OCI-LY7 (cell line): Measurements from ENCODE around the gene STAT2. TPM values are rescaled to one million over a fixed set of nuclear protein-coding genes. Genes with fewer than 3 reads are reported as not detected.
A peak's percentile ranks its signal among the peaks of the same experiment; 100 is the strongest.

ENCODE experiments used
- BruUV-seq: library from RNA; stranded (reverse); fragments of 400-500 nt; replicated peaks from 2 replicates; lab custom pipeline; 2021; lab: Mats Ljungman, UMichigan
- CTCF ChIA-PET: fragments of 300-600 bp; sonication (Branson Sonifier 250); formaldehyde crosslinking; loops from one replicate; lab custom pipeline; 2022; ENCODE audit warnings: antibody characterized with exemption; ENCODE audit not compliant: unreplicated experiment; lab: Charles Lee
- POLR2A ChIA-PET: fragments of 300-600 bp; sonication (Branson Sonifier 250); formaldehyde crosslinking; loops from one replicate; lab custom pipeline; 2022; ENCODE audit warnings: antibody characterized with exemption; lab: Charles Lee
- DNase-seq: peaks from one replicate; pipeline ENCODE4 v3.0.0-alpha.2; 2015; ENCODE audit warnings: low spot score
- H2AFZ ChIP-seq: fragments of 200-600 bp; sonication (generic), shearing (Covaris generic); 2 replicates; pipeline ENCODE4 v1.6.1; 2014; ENCODE audit warnings: mild to moderate bottlenecking, antibody characterized with exemption, low read length, moderate library complexity
- H3K27ac ChIP-seq: fragments of 200-600 bp; sonication (generic); 2 replicates; pipeline ENCODE4 v1.5.1; 2014; ENCODE audit warnings: mixed run types, low read depth, mild to moderate bottlenecking, moderate library complexity, low read length, inconsistent platforms; ENCODE audit not compliant: poor library complexity, severe bottlenecking
- H3K36me3 ChIP-seq: fragments of 200-600 bp; sonication (generic); 2 replicates; pipeline ENCODE4 v1.6.1; 2014; ENCODE audit warnings: mild to moderate bottlenecking, antibody characterized with exemption, low read length, moderate library complexity, mixed read lengths; ENCODE audit not compliant: insufficient read depth
- H3K4me1 ChIP-seq: fragments of 200-600 bp; sonication (generic); 2 replicates; pipeline ENCODE4 v1.5.1; 2014; ENCODE audit warnings: mild to moderate bottlenecking, low read length; ENCODE audit not compliant: insufficient read depth, poor library complexity, severe bottlenecking
- H3K4me2 ChIP-seq: fragments of 200-600 bp; sonication (generic); 2 replicates; pipeline ENCODE4 v1.6.1; 2014; ENCODE audit warnings: mild to moderate bottlenecking, low read length
- H3K4me3 ChIP-seq: fragments of 200-600 bp; sonication (generic); 2 replicates; pipeline ENCODE4 v1.5.1; 2014; ENCODE audit warnings: mild to moderate bottlenecking, low read depth, low read length; ENCODE audit not compliant: poor library complexity, severe bottlenecking
- H3K79me2 ChIP-seq: fragments of 200-600 bp; sonication (generic); 2 replicates; pipeline ENCODE4 v1.6.1; 2016; ENCODE audit warnings: low read depth, mild to moderate bottlenecking, low read length, moderate library complexity, mixed read lengths; ENCODE audit not compliant: insufficient read depth
- H3K9me2 ChIP-seq: fragments of 200-600 bp; sonication (generic); 2 replicates; pipeline ENCODE4 v1.6.1; 2016; ENCODE audit warnings: mild to moderate bottlenecking, low read length, mixed read lengths; ENCODE audit not compliant: insufficient read depth
- H3K9me3 ChIP-seq: fragments of 200-600 bp; sonication (generic); 2 replicates; pipeline ENCODE4 v1.6.1; 2014; ENCODE audit warnings: mild to moderate bottlenecking, mixed run types, low read length, mixed read lengths
- H4K20me1 ChIP-seq: fragments of 200-600 bp; sonication (generic); 2 replicates; pipeline ENCODE4 v1.6.1; 2014; ENCODE audit warnings: mild to moderate bottlenecking, antibody characterized with exemption, low read length, moderate library complexity, mixed read lengths; ENCODE audit not compliant: insufficient read depth
- EZH2phosphoT487 ChIP-seq: fragments of 200-600 bp; sonication (generic); IDR thresholded peaks from 2 replicates; pipeline ENCODE4 v1.6.1; 2018; ENCODE audit warnings: low read depth, borderline replicate concordance, mild to moderate bottlenecking, mixed run types, antibody characterized with exemption, low read length, moderate library complexity, mixed read lengths
- intact Hi-C: fragments of 100-400 bp; cut with micrococcal nuclease; formaldehyde crosslinking; loops from one replicate; pipeline ENCODE4 v1.10.0; 2022; ENCODE audit not compliant: unreplicated experiment
- total RNA-seq, 2 experiments: library from RNA; depleted of rRNA in 1 of 2; stranded (reverse); fragments of >200 nt in 1 of 2; shearing (Covaris generic) in 1 of 2; gene quantifications; 2 replicates each; pipeline ENCODE4 v1.2.3, GENCODE V29; 2014 to 2022
- TF ChIP-seq, protein P1 (sequence below): fragments of 200-600 bp; sonication (generic); conservative IDR thresholded peaks from 2 replicates; pipeline ENCODE4 v1.5.1; 2014; ENCODE audit warnings: mild to moderate bottlenecking, antibody characterized with exemption, low read length, moderate library complexity, mixed read lengths

STAT2 gene
- total RNA-seq, 2 experiments from 2014 or later = 75.3 to 126 TPM

DNA sequence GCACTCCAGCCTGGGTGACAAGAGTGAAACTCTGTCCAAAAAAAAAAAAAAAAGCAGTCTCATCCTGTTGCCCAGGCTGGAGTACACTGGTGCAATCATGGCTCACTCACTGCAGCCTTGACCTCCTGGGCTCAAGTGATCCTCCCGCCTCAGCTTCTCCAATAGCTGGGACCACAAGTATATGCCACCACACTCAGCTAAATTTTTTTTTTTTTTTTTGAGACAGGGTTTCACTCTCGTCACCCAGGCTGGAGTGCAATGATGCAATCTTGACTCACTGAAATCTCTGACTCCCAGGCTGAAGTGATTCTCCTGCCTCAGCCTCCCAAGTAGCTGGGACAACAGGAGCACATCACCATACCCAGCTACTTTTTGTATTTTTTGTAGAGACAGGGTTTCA is 38.9 kb downstream of the STAT2 start:
- Histone ChIP-seq H3K9me2 (no peaks in the 10 kb centered on the region), H2AFZ (no peak overlapping the region), H3K36me3 (peaks cover 59% of the 10 kb centered on the region), H3K79me2 (no peaks in the 10 kb centered on the region), H3K27ac (no peak overlapping the region), H3K4me3 (no peak overlapping the region), H3K4me1 (peaks cover 7% of the 10 kb centered on the region), H4K20me1 (no peaks in the 10 kb centered on the region), H3K9me3 (no peaks in the 10 kb centered on the region), H3K4me2 (no peak overlapping the region)
- TF ChIP-seq, protein P1, sequence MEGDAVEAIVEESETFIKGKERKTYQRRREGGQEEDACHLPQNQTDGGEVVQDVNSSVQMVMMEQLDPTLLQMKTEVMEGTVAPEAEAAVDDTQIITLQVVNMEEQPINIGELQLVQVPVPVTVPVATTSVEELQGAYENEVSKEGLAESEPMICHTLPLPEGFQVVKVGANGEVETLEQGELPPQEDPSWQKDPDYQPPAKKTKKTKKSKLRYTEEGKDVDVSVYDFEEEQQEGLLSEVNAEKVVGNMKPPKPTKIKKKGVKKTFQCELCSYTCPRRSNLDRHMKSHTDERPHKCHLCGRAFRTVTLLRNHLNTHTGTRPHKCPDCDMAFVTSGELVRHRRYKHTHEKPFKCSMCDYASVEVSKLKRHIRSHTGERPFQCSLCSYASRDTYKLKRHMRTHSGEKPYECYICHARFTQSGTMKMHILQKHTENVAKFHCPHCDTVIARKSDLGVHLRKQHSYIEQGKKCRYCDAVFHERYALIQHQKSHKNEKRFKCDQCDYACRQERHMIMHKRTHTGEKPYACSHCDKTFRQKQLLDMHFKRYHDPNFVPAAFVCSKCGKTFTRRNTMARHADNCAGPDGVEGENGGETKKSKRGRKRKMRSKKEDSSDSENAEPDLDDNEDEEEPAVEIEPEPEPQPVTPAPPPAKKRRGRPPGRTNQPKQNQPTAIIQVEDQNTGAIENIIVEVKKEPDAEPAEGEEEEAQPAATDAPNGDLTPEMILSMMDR = no peak
- no peak for TF ChIP-seq EZH2phosphoT487
- DNase-seq = no peak
- ChIA-PET POLR2A (interaction anchor here (0.7 kb wide), 2 partner anchors 58 to 162 kb away, joined by 3 to 4 read pairs; no protein-coding TSS in a partner anchor), CTCF (no interaction called here)
- intact Hi-C loops = no loop called here
- no TSS peak for BruUV-seq

- CTCF ChIA-PET = no interaction called here
- Histone ChIP-seq H3K4me2 (no peak overlapping the region), H3K36me3 (peaks cover 42% of the 10 kb centered on the region), H4K20me1 (no peaks in the 10 kb centered on the region), H3K4me1 (peaks cover 14% of the 10 kb centered on the region), H3K9me2 (no peaks in the 10 kb centered on the region), H2AFZ (no peak overlapping the region), H3K9me3 (no peaks in the 10 kb centered on the region), H3K27ac (no peak overlapping the region), H3K4me3 (no peak overlapping the region), H3K79me2 (peaks cover 15% of the 10 kb centered on the region; the same call in 1 of the 2 replicates)
- POLR2A ChIA-PET = interaction anchor here (0.6 to 2.7 kb wide), 3 partner anchors 20 to 144 kb away, joined by 3 to 17 read pairs (median 3); no protein-coding TSS in a partner anchor
- no peak for DNase-seq
- BruUV-seq = no TSS peak
- TF ChIP-seq, protein P1 = peak; percentile 63
- no peak for TF ChIP-seq EZH2phosphoT487
- intact Hi-C loops = loop anchor here (5.0 kb wide), 1 partner anchor 60 kb away; no protein-coding TSS in a partner anchor
Measured at GRCh38 chr12:56317675-56318074, 42.2 kb downstream of the STAT2 start.
